Right lobe of liver (tissue), 6 donors: ENCODE results near the gene PDLIM3. TPM values are rescaled to one million over a fixed set of nuclear protein-coding genes. Genes with fewer than 3 reads are reported as not detected.
"Not testable (repeated sequence)": the region's sequence is repeated elsewhere in the genome, so short reads cannot be mapped to it uniquely, and the experiment has no call there.

Experiments
- ATAC-seq, 4 donors: fragments of 200-7000 bp; cut with Tn5 transposase; one replicate each; pipeline ENCODE4 v1.9.1; 2020; ENCODE audit warnings: mild to moderate bottlenecking in 4 of 4, moderate library complexity in 4 of 4
- DNase-seq, 3 donors: peaks; one replicate each; pipeline ENCODE4 v3.0.0-alpha.2; 2020
- H3K27ac ChIP-seq, 3 donors: fragments of 200-600 bp; one replicate each; pipeline ENCODE4 v1.8.0; 2022
- H3K27me3 ChIP-seq, 2 donors: fragments of 200-600 bp; one replicate each; pipeline ENCODE4 v1.8.0; 2022
- H3K36me3 ChIP-seq, 4 donors: fragments of 200-600 bp; sonication (generic) in 1 of 4; one replicate each; pipeline versions ENCODE4 v1.5.1 to v1.8.0; 2017 to 2022; ENCODE audit warnings: control low read depth in 1 of 4
- H3K4me1 ChIP-seq, 4 donors: fragments of 200-600 bp; sonication (generic) in 1 of 4; one replicate each; pipeline versions ENCODE4 v1.5.1 to v1.8.0; 2017 to 2022; ENCODE audit warnings: control low read depth in 1 of 4
- H3K4me3 ChIP-seq, 3 donors: fragments of 200-600 bp; one replicate each; pipeline ENCODE4 v1.8.0; 2022
- H3K9me3 ChIP-seq, 4 donors: fragments of 200-600 bp; sonication (generic) in 1 of 4; one replicate each; pipeline versions ENCODE4 v1.5.1 to v1.8.0; 2017 to 2022; ENCODE audit warnings: control low read depth in 1 of 4
- CTCF ChIP-seq, 4 donors: fragments of 200-600 bp in 3 of 4; fragments of 450-650 bp in 1 of 4; IDR thresholded peaks; one replicate each; pipeline versions ENCODE4 v1.5.1 to v1.8.0; 2016 to 2022; ENCODE audit warnings: antibody characterized with exemption in 4 of 4, mild to moderate bottlenecking in 2 of 4
- POLR2A ChIP-seq: fragments of 450-650 bp; IDR thresholded peaks from one replicate; pipeline ENCODE4 v1.6.1; 2017; ENCODE audit warnings: antibody characterized with exemption, mild to moderate bottlenecking
- WGBS: methylation state at CpG from one replicate; pipeline ENCODE4 v1.1.6; 2018; ENCODE audit warnings: low coverage, low lambda C conversion rate; ENCODE audit not compliant: insufficient coverage; ENCODE audit errors: missing lambda C conversion rate; 5-methylcytosine and 5-hydroxymethylcytosine counted together
- intact Hi-C, 2 donors: fragments of 100-400 bp; cut with DNase I; formaldehyde crosslinking; loops; one replicate each; pipeline versions ENCODE4 v1.11.2 to v1.14.1; 2022
- total RNA-seq, 6 experiments: library from RNA; depleted of rRNA in 2 of 6; stranded (reverse); fragments of >200 nt in 2 of 6; fragmentation: NEBNext Ultra II Directional in 3 of 6; extraction: Animal tissue kit (Norgen Biotek cat#: 25700) in 3 of 6; gene quantifications; one replicate each; pipeline versions ENCODE4 v1.1.0 to v1.2.4, GENCODE V29; 2016 to 2023
- donor health status: DM: no; HTN: yes; CAD: no.
- donor health status: DM: no; HTN: no; CAD: no.
- donor health status: DM: no; HTN: no; CAD: no.
- donor health status: DM: no; HTN: yes; CAD: no.
- donor health status: DM: no; HTN: yes; CAD: no.

The PDLIM3 gene
- total RNA-seq, 6 experiments from 2014 or later = 1.8 to 23.7 (median 6.1) TPM

DNA sequence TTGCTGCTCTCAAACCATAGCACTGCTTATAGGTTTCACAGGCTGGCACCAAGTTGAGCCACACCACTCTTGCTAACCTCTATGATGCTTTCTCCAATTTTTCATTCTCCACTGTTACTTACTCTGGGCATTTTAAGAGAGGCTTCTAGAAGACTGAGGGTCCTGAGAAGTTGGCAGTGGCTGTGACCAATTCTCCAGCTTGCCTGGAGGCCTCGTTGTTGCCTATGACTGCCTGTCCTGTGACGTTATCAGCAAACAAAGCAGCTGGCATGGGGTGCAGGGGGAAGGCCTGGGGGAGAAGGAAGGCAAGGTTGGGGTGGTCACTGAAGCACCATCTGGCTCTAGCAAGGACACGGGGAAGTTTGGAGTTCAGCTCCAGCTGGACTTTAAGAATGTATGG lies 30.4 kb upstream of the PDLIM3 start:
- H3K4me1 ChIP-seq = peaks cover 0 to 4% (median 2%) of the 10 kb centered on the region in 4 donors
- no peak for DNase-seq
- no peak overlapping the region for H3K4me3 ChIP-seq
- H3K9me3 ChIP-seq = no peaks in the 10 kb centered on the region
- 63% methylated on average over 3 of the region's 3 CpGs for WGBS
- H3K36me3 ChIP-seq = no peaks in the 10 kb centered on the region
- H3K27me3 ChIP-seq = no peaks in the 10 kb centered on the region
- TF ChIP-seq CTCF (IDR thresholded peaks at IDR 0.05) = no peak
- no peak for TF ChIP-seq POLR2A
- ATAC-seq = no peak
- H3K27ac ChIP-seq = no peak overlapping the region
- intact Hi-C loops = no loop called here

- no peaks in the 10 kb centered on the region for H3K27me3 ChIP-seq
- 81% methylated on average over 3 of the region's 3 CpGs for WGBS
- no peak for DNase-seq
- H3K4me3 ChIP-seq = no peak overlapping the region
- H3K4me1 ChIP-seq = peaks cover 0 to 4% (median 2%) of the 10 kb centered on the region in 4 donors
- no peak for ATAC-seq
- intact Hi-C loops = no loop called here
- TF ChIP-seq CTCF (IDR thresholded peaks at IDR 0.05) = no peak
- no peak for TF ChIP-seq POLR2A
- H3K36me3 ChIP-seq = no peaks in the 10 kb centered on the region
- no peaks in the 10 kb centered on the region for H3K9me3 ChIP-seq
- H3K27ac ChIP-seq = no peak overlapping the region
Observed at GRCh38 chr4:185564349-185564748, 29.0 kb upstream of the PDLIM3 start.

DNA sequence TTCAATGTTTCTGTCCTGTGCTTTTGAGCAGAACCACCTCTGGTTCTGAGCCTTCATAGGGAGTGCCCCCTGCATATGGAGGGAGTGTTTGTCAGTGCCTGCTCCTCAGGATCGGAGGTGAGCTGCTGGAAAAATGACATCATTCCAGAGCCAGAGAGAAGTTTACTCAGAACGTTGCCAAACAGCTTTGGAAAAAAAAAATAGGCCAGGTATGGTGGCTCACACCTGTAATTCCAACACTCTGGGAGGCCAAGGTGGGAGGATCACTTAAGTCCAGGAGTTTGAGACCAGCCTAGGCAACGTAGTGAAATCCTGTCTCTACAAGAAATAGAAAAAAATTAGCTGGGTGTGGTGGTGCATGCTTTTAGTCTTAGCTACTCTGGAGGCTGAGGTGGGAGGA lies 27.2 kb upstream of the PDLIM3 start:
- WGBS = 31% methylated on average over 3 of the region's 3 CpGs
- intact Hi-C loops = no loop called here
- H3K27ac ChIP-seq = no peak overlapping the region

DNA sequence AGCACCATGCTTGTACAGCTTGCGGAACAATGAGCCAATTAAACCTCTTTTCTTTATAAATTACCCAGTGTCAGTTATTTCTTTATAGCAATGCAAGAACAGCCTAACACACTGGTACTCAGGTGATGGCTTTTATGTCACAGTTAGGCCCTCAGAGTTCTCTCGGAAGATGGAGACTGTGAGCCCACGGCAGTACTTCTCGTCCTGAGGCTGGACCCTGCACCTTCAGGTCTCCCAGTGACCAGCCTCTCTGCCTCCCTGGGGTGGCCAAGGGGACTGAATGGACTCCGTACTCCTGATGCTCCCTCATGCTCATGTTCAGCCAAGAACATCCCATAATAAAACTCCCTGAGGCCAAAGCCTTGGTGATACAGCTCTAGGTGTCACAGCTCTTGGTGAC lies 25.0 kb upstream of the PDLIM3 start:
- 91% methylated on average over 3 of the region's 5 CpGs for WGBS
- ATAC-seq = no peak
- Histone ChIP-seq H3K27me3 (no peaks in the 10 kb centered on the region), H3K4me1 (no peaks in the 10 kb centered on the region), H3K36me3 (no peaks in the 10 kb centered on the region), H3K27ac (no peak overlapping the region), H3K4me3 (no peak overlapping the region), H3K9me3 (no peaks in the 10 kb centered on the region)
- intact Hi-C loops = no loop called here
- TF ChIP-seq CTCF (IDR thresholded peaks at IDR 0.05) (no peak), POLR2A (no peak)
- DNase-seq = no peak

More for the DNA sequence above, 27.2 kb upstream of the PDLIM3 start:
- no peak overlapping the region for H3K4me3 ChIP-seq
- TF ChIP-seq CTCF (IDR thresholded peaks at IDR 0.05) (no peak), POLR2A (no peak)
- H3K36me3 ChIP-seq = no peaks in the 10 kb centered on the region
- no peaks in the 10 kb centered on the region for H3K27me3 ChIP-seq
- peaks cover 0 to 4% (median 2%) of the 10 kb centered on the region in 4 donors for H3K4me1 ChIP-seq
- no peak for ATAC-seq
- no peaks in the 10 kb centered on the region for H3K9me3 ChIP-seq
- no peak for DNase-seq

DNA sequence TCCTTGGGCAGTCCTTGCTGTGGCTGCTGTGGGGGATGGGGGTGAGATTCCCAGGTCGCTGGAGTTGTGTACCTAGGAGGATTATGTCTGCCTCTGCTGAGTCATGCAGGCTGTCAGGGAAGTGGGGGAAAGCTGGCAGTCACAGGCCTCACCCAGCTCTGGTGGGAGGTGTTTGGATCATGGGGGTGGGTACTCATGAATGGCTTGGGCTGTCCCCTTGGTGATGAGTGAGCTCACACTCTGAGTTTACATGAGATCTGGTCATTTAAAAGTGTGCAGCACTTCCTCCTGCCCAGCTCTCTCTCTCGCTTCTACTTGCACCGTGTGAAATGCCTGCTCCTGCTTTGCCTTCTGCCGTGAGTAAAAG lies 24.6 kb upstream of the PDLIM3 start:
- TF ChIP-seq CTCF (IDR thresholded peaks at IDR 0.05) = no peak
- TF ChIP-seq POLR2A = no peak
- Histone ChIP-seq H3K9me3 (no peaks in the 10 kb centered on the region), H3K4me1 (no peaks in the 10 kb centered on the region), H3K27ac (no peak overlapping the region), H3K36me3 (no peaks in the 10 kb centered on the region), H3K4me3 (no peak overlapping the region), H3K27me3 (no peaks in the 10 kb centered on the region)
- intact Hi-C loops = no loop called here
- WGBS = no CpG with 5 or more reads among the region's 4 CpGs
- DNase-seq (no peak), ATAC-seq (peak in 1 of 4 donors; percentile 48)

DNA sequence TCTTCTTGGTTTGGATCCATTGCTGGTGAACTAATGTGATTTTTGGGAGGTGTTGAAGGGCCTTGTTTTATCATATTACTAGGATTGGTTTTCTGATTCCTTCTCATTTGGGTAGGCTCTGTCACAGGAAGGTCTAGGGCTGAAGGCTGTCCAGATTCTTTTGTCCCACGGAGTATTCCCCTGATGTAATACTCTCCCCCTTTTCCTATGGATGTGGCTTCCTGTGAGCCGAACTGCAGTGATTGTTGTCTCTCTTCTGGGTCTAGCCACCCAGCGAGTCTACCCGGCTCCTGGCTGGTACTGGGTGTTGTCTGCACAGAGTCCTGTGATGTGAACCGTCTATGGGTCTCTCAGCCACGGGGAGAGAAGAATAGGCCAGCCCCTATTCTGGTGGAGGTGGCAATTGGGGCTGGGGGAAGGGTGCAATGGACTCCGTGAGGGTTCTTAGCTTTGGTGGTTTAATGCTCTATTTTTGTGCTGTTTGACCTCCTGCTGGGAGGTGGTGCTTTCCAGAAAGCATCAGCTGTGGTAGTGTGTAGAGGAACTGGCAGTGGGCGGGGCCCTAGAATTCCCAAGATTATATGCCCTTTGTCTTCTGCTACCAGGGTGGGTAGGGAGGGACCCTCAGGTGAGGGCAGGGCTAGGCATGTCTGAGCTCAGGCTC lies 24.1 kb upstream of the PDLIM3 start:
- intact Hi-C loops, ATAC-seq, DNase-seq, H3K9me3 ChIP-seq, H3K27me3 ChIP-seq, H3K36me3 ChIP-seq, H3K4me1 ChIP-seq, H3K4me3 ChIP-seq, H3K27ac ChIP-seq: not testable (repeated sequence)
- WGBS = 64% methylated on average over 6 of the region's 8 CpGs
